Ovary (tissue), 9 donors: ENCODE measurements around the gene KLHL28. TPM values are rescaled to one million over a fixed set of nuclear protein-coding genes. Genes with fewer than 3 reads are reported as not detected.

Experiments used
- DNase-seq, 5 donors: peaks; one replicate each; pipeline ENCODE4 v3.0.0-alpha.2; 2019 to 2020
- H3K27ac ChIP-seq, 2 donors: fragments of 200-600 bp; one replicate each; pipeline versions ENCODE4 v1.5.1 to v1.8.0; 2019 to 2022
- H3K27me3 ChIP-seq: fragments of 200-600 bp; one replicate; pipeline ENCODE4 v1.8.0; 2022
- H3K36me3 ChIP-seq: fragments of 200-600 bp; sonication (generic); one replicate; pipeline ENCODE4 v1.5.1; 2019
- H3K4me1 ChIP-seq: one replicate; pipeline ENCODE4 v1.8.1; 2013; ENCODE audit warnings: mild to moderate bottlenecking, moderate library complexity; ENCODE audit not compliant: insufficient read depth
- H3K4me3 ChIP-seq: fragments of 200-600 bp; sonication (generic); one replicate; pipeline ENCODE4 v1.5.1; 2017
- H3K9me3 ChIP-seq, 2 donors: fragments of 200-600 bp in 1 of 2; sonication (generic) in 1 of 2; one replicate each; pipeline versions ENCODE4 v1.5.1 to v1.8.1; 2013 to 2019; ENCODE audit warnings: mild to moderate bottlenecking in 1 of 2, moderate library complexity in 1 of 2
- EP300 ChIP-seq: sonication (generic); formaldehyde crosslinking; IDR thresholded peaks from one replicate; pipeline ENCODE4 v1.6.1; 2017; ENCODE audit warnings: antibody characterized with exemption
- POLR2A ChIP-seq: fragments of 450-650 bp; IDR thresholded peaks from one replicate; pipeline ENCODE4 v1.6.1; 2017; ENCODE audit warnings: antibody characterized with exemption, mild to moderate bottlenecking, moderate library complexity
- WGBS, 3 donors: extraction: QIAGEN DNeasy Blood & Tissue Kit in 1 of 3; methylation state at CpG; one replicate each; pipeline versions ENCODE4 v1.1.5 to v1.1.7; 2013 to 2017; 5-methylcytosine and 5-hydroxymethylcytosine counted together
- intact Hi-C, 4 donors: fragments of 100-400 bp; cut with DNase I; formaldehyde crosslinking; loops; one replicate each; pipeline versions ENCODE4 v1.11.0 to v1.15.1; 2022 to 2023
- polyA plus RNA-seq, 2 donors: library from polyadenylated mRNA; stranded (reverse); fragments of 200-250 nt in 1 of 2; fragments of 350-450 nt in 1 of 2; fragmentation: Illumina TruSeq in 1 of 2; extraction: RNeasy Lipid Tissue Mini Kit (QIAGEN cat#74804) in 1 of 2; gene quantifications; one replicate each; pipeline ENCODE4 v1.2.3, GENCODE V29; 2013 to 2014
- total RNA-seq, 7 donors: library from RNA; depleted of rRNA in 2 of 7; stranded (reverse); fragments of >200 nt in 2 of 7; fragmentation: NEBNext Ultra II Directional in 3 of 7; extraction: Animal tissue kit (Norgen Biotek cat#: 25700) in 3 of 7; gene quantifications; one replicate each; pipeline versions ENCODE4 v1.1.0 to v1.2.4, GENCODE V29; 2016 to 2023
- TF ChIP-seq, protein P1 (sequence below), 3 donors: fragments of 450-650 bp in 2 of 3; fragments of 200-600 bp in 1 of 3; IDR thresholded peaks; one replicate each; pipeline versions ENCODE4 v1.5.1 to v1.8.0; 2016 to 2022; ENCODE audit warnings: antibody characterized with exemption in 3 of 3, mild to moderate bottlenecking in 1 of 3
- donor health status: DM: no; HTN: no; CAD: no; lungs with moderate emphysema.
- donor health status: DM: no; HTN: no; CAD: no.
- donor health status: Bipolar disorder and iron deficiency.
- donor health status: DM: yes; HTN: yes; CAD: no.
- donor health status: DM: no; HTN: no; CAD: no.
- donor health status: DM: yes; HTN: yes; CAD: no.

Gene KLHL28
- total and polyA plus RNA-seq, 9 donors: 4.4 to 16.4 (median 14.7) TPM

DNA sequence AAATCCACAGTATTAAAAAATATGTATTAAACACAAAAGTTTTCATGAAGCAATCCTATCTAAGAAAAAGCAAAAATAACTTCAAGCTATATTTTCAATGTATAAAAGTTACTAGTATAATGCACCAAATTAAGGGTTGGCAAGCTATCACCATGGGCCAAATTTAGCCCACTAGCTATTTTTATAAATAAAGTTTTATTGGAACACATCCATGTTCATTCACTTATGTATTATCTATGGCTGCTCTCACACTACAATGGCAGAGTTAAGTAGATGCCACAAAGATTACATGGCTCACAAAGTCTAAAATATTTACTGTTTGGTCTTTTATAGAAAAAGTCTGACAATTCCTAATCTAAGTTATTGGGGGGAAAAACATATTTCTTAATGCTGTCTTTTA is 17.6 kb downstream of the KLHL28 start:
- Histone ChIP-seq H3K27me3 (no peaks in the 10 kb centered on the region), H3K4me3 (no peak overlapping the region), H3K27ac (no peak overlapping the region), H3K4me1 (no peaks in the 10 kb centered on the region), H3K9me3 (no peaks in the 10 kb centered on the region), H3K36me3 (no peaks in the 10 kb centered on the region)
- TF ChIP-seq POLR2A (no peak), EP300 (no peak)
- TF ChIP-seq, protein P1, sequence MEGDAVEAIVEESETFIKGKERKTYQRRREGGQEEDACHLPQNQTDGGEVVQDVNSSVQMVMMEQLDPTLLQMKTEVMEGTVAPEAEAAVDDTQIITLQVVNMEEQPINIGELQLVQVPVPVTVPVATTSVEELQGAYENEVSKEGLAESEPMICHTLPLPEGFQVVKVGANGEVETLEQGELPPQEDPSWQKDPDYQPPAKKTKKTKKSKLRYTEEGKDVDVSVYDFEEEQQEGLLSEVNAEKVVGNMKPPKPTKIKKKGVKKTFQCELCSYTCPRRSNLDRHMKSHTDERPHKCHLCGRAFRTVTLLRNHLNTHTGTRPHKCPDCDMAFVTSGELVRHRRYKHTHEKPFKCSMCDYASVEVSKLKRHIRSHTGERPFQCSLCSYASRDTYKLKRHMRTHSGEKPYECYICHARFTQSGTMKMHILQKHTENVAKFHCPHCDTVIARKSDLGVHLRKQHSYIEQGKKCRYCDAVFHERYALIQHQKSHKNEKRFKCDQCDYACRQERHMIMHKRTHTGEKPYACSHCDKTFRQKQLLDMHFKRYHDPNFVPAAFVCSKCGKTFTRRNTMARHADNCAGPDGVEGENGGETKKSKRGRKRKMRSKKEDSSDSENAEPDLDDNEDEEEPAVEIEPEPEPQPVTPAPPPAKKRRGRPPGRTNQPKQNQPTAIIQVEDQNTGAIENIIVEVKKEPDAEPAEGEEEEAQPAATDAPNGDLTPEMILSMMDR (IDR thresholded peaks at IDR 0.05): no peak
- no peak for DNase-seq
- intact Hi-C loops: no loop called here

DNA sequence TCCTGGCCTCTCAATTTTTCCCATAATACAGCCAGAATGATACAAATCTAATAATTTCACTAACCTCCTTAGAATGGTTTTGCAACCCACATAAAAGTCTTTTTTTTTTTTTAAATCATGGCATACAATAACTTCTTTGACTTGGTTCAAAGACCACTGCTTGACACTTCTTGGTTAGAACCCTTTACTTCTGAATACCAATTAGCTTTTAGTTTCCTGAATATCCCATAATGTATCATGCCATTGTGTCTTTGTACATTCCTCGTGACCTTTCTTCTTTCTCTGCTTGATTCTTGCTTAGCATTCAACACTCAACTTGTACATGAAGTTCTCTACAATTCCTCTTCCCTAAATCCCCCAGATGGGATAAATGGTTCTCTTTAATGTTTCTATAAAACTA is 19.3 kb downstream of the KLHL28 start:
- TF ChIP-seq EP300 (no peak), POLR2A (no peak)
- TF ChIP-seq, protein P1 (IDR thresholded peaks at IDR 0.05): no peak
- intact Hi-C loops: no loop called here
- 97 to 98% (median 97%) methylated on average over 1 of the region's 1 CpG for WGBS, 3 donors
- no peaks in the 10 kb centered on the region for H3K4me1 ChIP-seq
- no peak for DNase-seq
- no peaks in the 10 kb centered on the region for H3K36me3 ChIP-seq
- H3K9me3 ChIP-seq: no peaks in the 10 kb centered on the region
- H3K27me3 ChIP-seq: no peaks in the 10 kb centered on the region
- no peak overlapping the region for H3K27ac ChIP-seq
- H3K4me3 ChIP-seq: no peak overlapping the region

DNA sequence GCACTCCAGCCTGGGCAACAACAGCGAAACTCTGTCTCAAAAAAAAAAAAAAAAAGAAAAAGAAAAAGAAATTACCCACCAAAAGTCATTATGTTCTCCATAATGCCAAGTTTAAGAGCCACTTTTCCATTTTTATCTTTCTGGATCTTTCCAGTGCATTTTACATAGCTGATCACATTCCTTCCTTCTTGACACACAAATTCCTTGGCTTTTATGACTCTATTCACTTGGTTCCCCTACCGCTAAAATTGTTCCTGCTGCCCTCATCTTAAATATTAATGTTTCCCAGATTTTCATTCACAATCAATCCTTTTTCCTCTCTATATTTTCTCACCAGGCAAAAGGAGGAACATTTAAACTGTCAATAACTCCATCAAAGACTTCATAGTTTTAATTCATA is 20.2 kb downstream of the KLHL28 start:
- Histone ChIP-seq H3K4me1 (no peaks in the 10 kb centered on the region), H3K4me3 (no peak overlapping the region), H3K27me3 (no peaks in the 10 kb centered on the region), H3K36me3 (no peaks in the 10 kb centered on the region), H3K27ac (no peak overlapping the region), H3K9me3 (no peaks in the 10 kb centered on the region)
- no peak for TF ChIP-seq EP300
- TF ChIP-seq POLR2A: no peak
- intact Hi-C loops: no loop called here
- DNase-seq: no peak
- WGBS, 3 donors: 90 to 96% (median 90%) methylated on average over 2 of the region's 2 CpGs

DNA sequence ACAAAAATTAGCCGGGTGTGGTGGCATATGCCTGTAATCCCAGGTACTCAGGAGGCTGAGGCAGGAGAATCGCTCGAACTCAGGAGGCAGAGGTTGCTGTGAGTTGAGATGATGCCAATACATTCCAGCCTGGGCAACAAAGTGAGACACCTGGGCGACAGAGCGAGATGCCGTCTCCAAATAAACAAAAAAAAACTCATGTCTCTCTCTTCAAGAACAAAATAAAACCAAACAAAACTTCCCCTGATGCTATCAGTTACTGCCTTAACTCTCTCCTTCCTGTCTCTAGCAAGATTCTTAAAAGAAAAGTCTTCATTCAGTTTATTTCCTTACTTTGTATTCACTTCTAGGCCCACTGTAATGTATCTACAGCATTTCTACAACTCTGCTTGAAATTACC is 20.8 kb downstream of the KLHL28 start:
- H3K36me3 ChIP-seq: no peaks in the 10 kb centered on the region
- 89 to 97% (median 95%) methylated on average over 6 of the region's 6 CpGs for WGBS, 3 donors
- TF ChIP-seq POLR2A (no peak), EP300 (no peak)
- TF ChIP-seq, protein P1 (IDR thresholded peaks at IDR 0.05): no peak
- H3K27me3 ChIP-seq: no peaks in the 10 kb centered on the region
- intact Hi-C loops: no loop called here
- no peak overlapping the region for H3K4me3 ChIP-seq
- H3K9me3 ChIP-seq: no peaks in the 10 kb centered on the region
- no peaks in the 10 kb centered on the region for H3K4me1 ChIP-seq
- no peak for DNase-seq
- H3K27ac ChIP-seq: no peak overlapping the region

DNA sequence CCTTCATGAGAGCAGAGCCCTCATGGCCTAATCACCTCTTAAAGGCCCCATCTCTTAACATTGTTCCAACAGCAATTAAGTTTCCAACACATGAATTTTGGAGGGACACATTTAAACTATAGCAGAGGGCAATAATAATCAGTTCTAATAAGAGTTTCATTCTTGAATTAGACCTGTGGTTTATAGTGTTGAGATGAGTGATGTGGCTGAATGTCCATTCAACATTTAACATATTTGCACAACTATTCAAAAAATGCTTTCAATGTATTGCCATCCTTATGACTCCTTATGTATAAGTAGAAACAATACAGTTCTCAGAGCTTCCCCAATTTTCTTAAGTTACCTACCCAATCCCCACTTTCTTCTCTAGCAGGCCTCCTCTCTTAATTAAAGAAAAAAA is 21.5 kb downstream of the KLHL28 start:
- TF ChIP-seq, protein P1 (IDR thresholded peaks at IDR 0.05): no peak
- no peak for TF ChIP-seq EP300
- TF ChIP-seq POLR2A: no peak
- Histone ChIP-seq H3K27me3 (no peaks in the 10 kb centered on the region), H3K4me3 (no peak overlapping the region), H3K4me1 (no peaks in the 10 kb centered on the region), H3K36me3 (no peaks in the 10 kb centered on the region), H3K27ac (no peak overlapping the region), H3K9me3 (no peaks in the 10 kb centered on the region)
- no peak for DNase-seq
- intact Hi-C loops: no loop called here
